ENCODE results near the gene ADTRP. TPM values are rescaled to one million over a fixed set of nuclear protein-coding genes. Genes with fewer than 3 reads are reported as not detected.
A peak's percentile ranks its signal among the peaks of the same experiment; 100 is the strongest.

ADTRP gene
- total RNA-seq, 4 donors from 2014 or later = 0.66 to 0.92 TPM; not detected in 2

- Histone ChIP-seq H3K4me1 (peaks cover 15 to 22% (median 19%) of the 10 kb centered on the region in 4 donors), H3K4me3 (no peak overlapping the region), H3K36me3 (no peaks in the 10 kb centered on the region), H3K27me3 (no peaks in the 10 kb centered on the region), H3K9me3 (no peaks in the 10 kb centered on the region), H3K27ac (replicated peaks in 1 of 4) (no peak overlapping the region)
- DNase-seq (ENCODE audit: extremely low spot score) = no peak
- 91% methylated on average over 4 of the region's 5 CpGs for WGBS
- intact Hi-C loops (cut with DNase I) = no loop called here
- TF ChIP-seq POLR2A (IDR thresholded peaks at IDR 0.05; ENCODE audit: low read depth) = no peak
- no peak for TF ChIP-seq POLR2AphosphoS5 (IDR thresholded peaks at IDR 0.05)
- TF ChIP-seq CTCF (IDR thresholded peaks at IDR 0.05) = no peak
- no peak for TF ChIP-seq EP300 (IDR thresholded peaks at IDR 0.05)
These were observed 5.6 kb downstream of the ADTRP start for GRCh38 chr6:11773013-11773412.

GRCh38 chr6:11772109-11772825 lies 6.3 kb downstream of the ADTRP start:
- Histone ChIP-seq H3K4me1 (peaks cover 15 to 24% (median 21%) of the 10 kb centered on the region in 4 donors), H3K27ac (replicated peaks in 1 of 4) (peak overlapping the region; percentile 3 to 80 (median 48)), H3K9me3 (no peaks in the 10 kb centered on the region), H3K4me3 (no peak overlapping the region), H3K36me3 (no peaks in the 10 kb centered on the region), H3K27me3 (no peaks in the 10 kb centered on the region)
- WGBS = 83% methylated on average over 10 of the region's 10 CpGs
- DNase-seq (ENCODE audit: extremely low spot score) = no peak
- TF ChIP-seq POLR2A (IDR thresholded peaks at IDR 0.05; ENCODE audit: low read depth) = no peak
- no peak for TF ChIP-seq EP300 (IDR thresholded peaks at IDR 0.05)
- no peak for TF ChIP-seq POLR2AphosphoS5 (IDR thresholded peaks at IDR 0.05)
- TF ChIP-seq CTCF (IDR thresholded peaks at IDR 0.05) = no peak
- intact Hi-C loops (cut with DNase I) = no loop called here

GRCh38 chr6:11771473-11772048 lies 7.0 kb downstream of the ADTRP start:
- intact Hi-C loops (cut with DNase I) = no loop called here
- TF ChIP-seq POLR2AphosphoS5 (IDR thresholded peaks at IDR 0.05) = no peak
- no peak for TF ChIP-seq POLR2A (IDR thresholded peaks at IDR 0.05; ENCODE audit: low read depth)
- TF ChIP-seq CTCF (IDR thresholded peaks at IDR 0.05) = no peak
- no peak for DNase-seq (ENCODE audit: extremely low spot score)
- Histone ChIP-seq H3K4me3 (no peak overlapping the region), H3K27ac (replicated peaks in 1 of 4) (peak overlapping the region; percentile 75 to 84 (median 78)), H3K9me3 (no peaks in the 10 kb centered on the region), H3K27me3 (no peaks in the 10 kb centered on the region), H3K36me3 (no peaks in the 10 kb centered on the region), H3K4me1 (peaks cover 15 to 32% (median 27%) of the 10 kb centered on the region in 4 donors)
- WGBS = 89% methylated on average over 13 of the region's 13 CpGs

GRCh38 chr6:11770546-11771466 lies 7.8 kb downstream of the ADTRP start:
- Histone ChIP-seq H3K4me3 (peak overlapping the region; percentile 4 to 23 (median 6)), H3K9me3 (no peaks in the 10 kb centered on the region), H3K27me3 (no peaks in the 10 kb centered on the region), H3K36me3 (no peaks in the 10 kb centered on the region), H3K27ac (replicated peaks in 1 of 4) (peak overlapping the region; percentile 75 to 84 (median 78)), H3K4me1 (peaks cover 19 to 39% (median 35%) of the 10 kb centered on the region in 4 donors)
- peak; percentile 95 for DNase-seq (ENCODE audit: extremely low spot score)
- TF ChIP-seq CTCF (IDR thresholded peaks at IDR 0.05) (no peak), POLR2AphosphoS5 (IDR thresholded peaks at IDR 0.05) (peak; percentile 72 to 88)
- intact Hi-C loops (cut with DNase I) = no loop called here
- 81% methylated on average over 19 of the region's 27 CpGs for WGBS

Data from esophagus muscularis mucosa (tissue), 4 donors.